HCT116 (cell line): ENCODE data around the gene HOXA11. TPM values are rescaled to one million over a fixed set of nuclear protein-coding genes. Genes with fewer than 3 reads are reported as not detected.

Experiments used
- ATAC-seq: fragments of 200-7000 bp; cut with Tn5 transposase; 2 replicates; pipeline ENCODE4 v1.9.1; 2020; ENCODE audit warnings: mild to moderate bottlenecking, moderate library complexity
- BruUV-seq: library from RNA; stranded (reverse); fragments of 400-500 nt; replicated peaks from 2 replicates; lab custom pipeline; 2021; lab: Mats Ljungman, UMichigan
- CTCF ChIA-PET: fragments of 300-600 bp; sonication (Branson Sonifier 250); formaldehyde crosslinking; loops from one replicate; lab custom pipeline; 2021; ENCODE audit warnings: antibody characterized with exemption; lab: Charles Lee
- POLR2A ChIA-PET: fragments of 300-600, 350-600 bp; sonication (Branson Sonifier 250); formaldehyde crosslinking; loops from one replicate; lab custom pipeline; 2021; ENCODE audit warnings: antibody characterized with exemption; lab: Charles Lee
- RAD21 ChIA-PET, 2 experiments: fragments of 300-600 bp; sonication (Branson Sonifier 250); formaldehyde crosslinking; loops; one replicate each; lab custom pipeline; 2023; ENCODE audit warnings: low total read pairs in 2 of 2; ENCODE audit not compliant: uncharacterized antibody in 2 of 2, unreplicated experiment in 2 of 2, low non-redundant PET in 1 of 2; lab: Charles Lee
- DNase-seq: peaks from one replicate; pipeline ENCODE4 v3.0.0-alpha.2; 2010; ENCODE audit warnings: low read depth, low spot score
- H2AFZ ChIP-seq: fragments of 200-600 bp; shearing (Covaris generic), sonication (generic); 2 replicates; pipeline ENCODE4 v1.6.1; 2017; ENCODE audit warnings: low read depth, mixed run types, mixed read lengths, antibody characterized with exemption, low read length; ENCODE audit not compliant: poor library complexity, severe bottlenecking
- H3K27ac ChIP-seq: 2 replicates; pipeline ENCODE4 v1.5.1; 2012; ENCODE audit warnings: low read depth, low read length
- H3K27me3 ChIP-seq: fragments of 200-600 bp; sonication (generic); 2 replicates; pipeline ENCODE4 v1.6.1; 2016; ENCODE audit warnings: mixed run types, low read length, mixed read lengths; ENCODE audit not compliant: insufficient read depth
- H3K36me3 ChIP-seq, 2 experiments: fragments of 200-500 bp in 1 of 2; fragments of 200-600 bp in 1 of 2; sonication (Bioruptor generic) in 1 of 2; sonication (generic) in 1 of 2; 2 replicates each; pipeline versions ENCODE4 v1.5.1 to v1.6.1; 2014 to 2016; ENCODE audit warnings: low read length in 2 of 2, inconsistent platforms in 1 of 2, mixed read lengths in 1 of 2, mixed run types in 1 of 2; ENCODE audit not compliant: insufficient read depth in 2 of 2, control insufficient read depth in 1 of 2
- H3K4me1 ChIP-seq, 2 experiments: fragments of 200-600 bp in 1 of 2; sonication (generic) in 1 of 2; 2 replicates each; pipeline versions ENCODE4 v1.5.1 to v1.6.1; 2012 to 2017; ENCODE audit warnings: low read length in 2 of 2, inconsistent platforms in 1 of 2, mild to moderate bottlenecking in 1 of 2, mixed read lengths in 1 of 2, mixed run types in 1 of 2, moderate library complexity in 1 of 2; ENCODE audit not compliant: insufficient read depth in 2 of 2, control insufficient read depth in 1 of 2
- H3K4me2 ChIP-seq: fragments of 200-600 bp; sonication (generic); 2 replicates; pipeline ENCODE4 v1.6.1; 2017; ENCODE audit warnings: mixed run types, low read length, mixed read lengths
- H3K4me3 ChIP-seq, 2 experiments: fragments of 200-600 bp in 1 of 2; sonication (generic) in 1 of 2; replicated peaks in 1 of 2; 2 replicates each; pipeline ENCODE4 v1.5.1; 2011 to 2016; ENCODE audit warnings: low read length in 2 of 2, control low read depth in 1 of 2, low read depth in 1 of 2, mild to moderate bottlenecking in 1 of 2, mixed read lengths in 1 of 2, mixed run types in 1 of 2
- H3K79me2 ChIP-seq: fragments of 200-600 bp; sonication (generic); 2 replicates; pipeline ENCODE4 v1.6.1; 2017; ENCODE audit warnings: mild to moderate bottlenecking, mixed run types, low read length, moderate library complexity, mixed read lengths; ENCODE audit not compliant: insufficient read depth
- H3K9ac ChIP-seq: fragments of 200-600 bp; sonication (generic); 2 replicates; pipeline ENCODE4 v1.6.1; 2016; ENCODE audit warnings: low read length, mixed read lengths
- H3K9me2 ChIP-seq: fragments of 200-600 bp; sonication (generic), shearing (Covaris generic); 2 replicates; pipeline ENCODE4 v1.6.1; 2017; ENCODE audit warnings: mixed run types, mild to moderate bottlenecking, moderate library complexity; ENCODE audit not compliant: insufficient read depth
- H3K9me3 ChIP-seq, 2 experiments: fragments of 200-500 bp in 1 of 2; fragments of 200-600 bp in 1 of 2; sonication (Bioruptor generic) in 1 of 2; sonication (generic) in 1 of 2; 2 replicates each; pipeline ENCODE4 v1.6.1; 2014 to 2017; ENCODE audit warnings: low read length in 2 of 2, mixed read lengths in 2 of 2, inconsistent platforms in 1 of 2, low read depth in 1 of 2, mild to moderate bottlenecking in 1 of 2, mixed run types in 1 of 2, moderate library complexity in 1 of 2; ENCODE audit not compliant: control insufficient read depth in 1 of 2, insufficient read depth in 1 of 2
- H4K20me1 ChIP-seq: fragments of 200-600 bp; sonication (generic), shearing (Covaris generic); 2 replicates; pipeline ENCODE4 v1.6.1; 2017; ENCODE audit warnings: mixed run types, mild to moderate bottlenecking, moderate library complexity; ENCODE audit not compliant: insufficient read depth
- CBX3 ChIP-seq: IDR thresholded peaks from 2 replicates; pipeline ENCODE4 v1.6.1; 2012; ENCODE audit warnings: low read depth
- CEBPB ChIP-seq: IDR thresholded peaks from 2 replicates; pipeline ENCODE4 v1.6.1; 2012; ENCODE audit warnings: low read depth
- EGR1 ChIP-seq: IDR thresholded peaks from 2 replicates; pipeline ENCODE4 v1.6.1; 2012; ENCODE audit warnings: low read depth
- POLR2AphosphoS5 ChIP-seq: IDR thresholded peaks from 2 replicates; pipeline ENCODE4 v1.6.1; 2011; ENCODE audit warnings: mild to moderate bottlenecking, low read depth, low read length, moderate library complexity
- RAD21 ChIP-seq: IDR thresholded peaks from 2 replicates; pipeline ENCODE4 v1.6.1; 2012; ENCODE audit warnings: low read depth, mild to moderate bottlenecking
- SIN3A ChIP-seq: IDR thresholded peaks from 2 replicates; pipeline ENCODE4 v1.6.1; 2012; ENCODE audit warnings: low read depth
- SP1 ChIP-seq: IDR thresholded peaks from 2 replicates; pipeline ENCODE4 v1.6.1; 2012; ENCODE audit warnings: low read depth
- SRF ChIP-seq: IDR thresholded peaks from 2 replicates; pipeline ENCODE4 v1.6.1; 2012; ENCODE audit warnings: low read depth
- TCF7L2 ChIP-seq: IDR thresholded peaks from 2 replicates; pipeline ENCODE4 v1.7.0; 2011; ENCODE audit warnings: borderline replicate concordance, inconsistent platforms; ENCODE audit not compliant: insufficient read depth, insufficient read length; ENCODE audit errors: extremely low read depth
- intact Hi-C: fragments of 100-400 bp; cut with micrococcal nuclease; formaldehyde crosslinking; loops from 2 replicates; pipeline ENCODE4 v1.10.0; 2022
- total RNA-seq: library from RNA; stranded (reverse); gene quantifications from one replicate; pipeline ENCODE4 v1.2.1, GENCODE V29; 2021; ENCODE audit not compliant: unreplicated experiment
- TF ChIP-seq, protein P1 (sequence below): IDR thresholded peaks from 2 replicates; pipeline ENCODE4 v1.6.1; 2011; ENCODE audit warnings: mild to moderate bottlenecking, low read length, moderate library complexity; ENCODE audit not compliant: insufficient replicate concordance; ENCODE audit errors: extremely low read depth
- TF ChIP-seq, protein P2 (sequence below): IDR thresholded peaks from 2 replicates; pipeline ENCODE4 v1.6.1; 2012
- TF ChIP-seq, protein P3 (sequence below), 3 experiments: fragments of 200-600 bp in 1 of 3; sonication (generic) in 1 of 3; IDR thresholded peaks in 2 of 3; conservative IDR thresholded peaks in 1 of 3; 2 replicates each; pipeline ENCODE4 v1.5.1; 2012 to 2017; ENCODE audit warnings: low read depth in 2 of 3, low read length in 2 of 3, antibody characterized with exemption in 1 of 3, borderline replicate concordance in 1 of 3, control low read depth in 1 of 3, mild to moderate bottlenecking in 1 of 3, mixed read lengths in 1 of 3, mixed run types in 1 of 3, moderate library complexity in 1 of 3; ENCODE audit not compliant: insufficient read depth in 1 of 3

HOXA11 gene
- total RNA-seq, 1 experiment from 2014 or later = 6.8 TPM

DNA sequence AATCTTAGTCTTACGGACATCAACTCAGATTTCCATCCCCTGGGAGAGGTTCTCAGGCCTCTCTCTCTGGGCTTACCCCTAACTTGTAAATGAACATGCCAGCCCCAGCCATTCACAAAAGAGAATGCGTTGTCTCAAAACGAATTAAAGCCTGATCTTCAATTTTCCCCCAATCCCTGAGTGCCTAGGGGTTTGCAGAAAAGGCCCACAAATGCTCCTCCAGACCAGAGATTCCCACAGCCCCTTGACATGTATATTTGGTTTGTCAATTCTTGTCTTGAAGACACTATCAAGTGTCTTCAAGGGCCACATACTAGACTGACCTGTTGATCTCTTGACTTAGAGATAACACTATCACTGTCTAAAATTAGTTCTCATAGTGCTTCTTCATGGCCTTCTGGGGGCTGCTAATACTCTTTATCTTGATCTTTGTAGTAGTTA lies 26.8 kb upstream of the HOXA11 start:
- no peak for ATAC-seq
- Histone ChIP-seq H3K9ac (no peak overlapping the region), H3K79me2 (no peaks in the 10 kb centered on the region), H4K20me1 (no peaks in the 10 kb centered on the region), H3K27me3 (no peaks in the 10 kb centered on the region), H2AFZ (no peak overlapping the region), H3K4me2 (no peak overlapping the region), H3K4me1 (peaks cover 4 to 14% of the 10 kb centered on the region in 2 experiments; a peak in 3 of 4 replicates), H3K4me3 (no peak overlapping the region), H3K9me2 (no peaks in the 10 kb centered on the region), H3K36me3 (no peaks in the 10 kb centered on the region), H3K9me3 (no peaks in the 10 kb centered on the region), H3K27ac (no peak overlapping the region)
- ChIA-PET RAD21 (no interaction called here), POLR2A (no interaction called here), CTCF (interaction anchor here (1.0 kb wide), 1 partner anchor 394 kb away, joined by 5 read pairs; no protein-coding TSS in a partner anchor)
- intact Hi-C loops = loop anchor here (2.0 kb wide), 1 partner anchor 563 kb away; no protein-coding TSS in a partner anchor
- no TSS peak for BruUV-seq
- TF ChIP-seq, protein P1, sequence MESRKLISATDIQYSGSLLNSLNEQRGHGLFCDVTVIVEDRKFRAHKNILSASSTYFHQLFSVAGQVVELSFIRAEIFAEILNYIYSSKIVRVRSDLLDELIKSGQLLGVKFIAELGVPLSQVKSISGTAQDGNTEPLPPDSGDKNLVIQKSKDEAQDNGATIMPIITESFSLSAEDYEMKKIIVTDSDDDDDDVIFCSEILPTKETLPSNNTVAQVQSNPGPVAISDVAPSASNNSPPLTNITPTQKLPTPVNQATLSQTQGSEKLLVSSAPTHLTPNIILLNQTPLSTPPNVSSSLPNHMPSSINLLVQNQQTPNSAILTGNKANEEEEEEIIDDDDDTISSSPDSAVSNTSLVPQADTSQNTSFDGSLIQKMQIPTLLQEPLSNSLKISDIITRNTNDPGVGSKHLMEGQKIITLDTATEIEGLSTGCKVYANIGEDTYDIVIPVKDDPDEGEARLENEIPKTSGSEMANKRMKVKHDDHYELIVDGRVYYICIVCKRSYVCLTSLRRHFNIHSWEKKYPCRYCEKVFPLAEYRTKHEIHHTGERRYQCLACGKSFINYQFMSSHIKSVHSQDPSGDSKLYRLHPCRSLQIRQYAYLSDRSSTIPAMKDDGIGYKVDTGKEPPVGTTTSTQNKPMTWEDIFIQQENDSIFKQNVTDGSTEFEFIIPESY = no peak
- no peak for DNase-seq

DNA sequence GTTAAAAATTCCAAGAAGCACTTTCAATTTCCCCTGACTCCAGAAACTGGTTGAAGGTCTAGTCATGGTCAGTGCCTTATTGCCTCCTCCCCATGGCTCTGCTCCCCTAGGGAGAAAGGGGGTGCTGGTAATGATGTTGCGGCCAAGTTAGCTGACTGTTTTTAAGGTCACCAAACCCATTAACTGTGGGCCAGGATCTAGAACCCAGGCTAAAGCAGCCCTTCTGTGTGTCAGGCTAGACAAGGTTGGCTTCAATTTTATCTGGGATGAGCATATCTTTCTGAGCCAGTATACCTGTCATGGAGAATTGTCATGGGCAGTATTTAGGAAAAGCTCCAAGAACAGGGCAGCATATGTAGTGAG lies 26.0 kb upstream of the HOXA11 start:
- no peaks in the 10 kb centered on the region for H3K27me3 ChIP-seq
- RAD21 ChIA-PET = no interaction called here
- DNase-seq (no peak), ATAC-seq (no peak)
- H3K9ac ChIP-seq = no peak overlapping the region
- CTCF ChIA-PET = interaction anchor here (1.0 kb wide), 2 partner anchors 393 to 395 kb away, joined by 3 to 5 read pairs; no protein-coding TSS in a partner anchor
- POLR2A ChIA-PET = no interaction called here
- no peaks in the 10 kb centered on the region for H3K9me2 ChIP-seq
- no TSS peak for BruUV-seq
- no peak overlapping the region for H3K27ac ChIP-seq
- H3K4me3 ChIP-seq = no peak overlapping the region
- H3K9me3 ChIP-seq = no peaks in the 10 kb centered on the region
- no peaks in the 10 kb centered on the region for H3K36me3 ChIP-seq
- no peaks in the 10 kb centered on the region for H3K79me2 ChIP-seq
- peaks cover 4 to 14% of the 10 kb centered on the region in 2 experiments; a peak in 3 of 4 replicates for H3K4me1 ChIP-seq
- no peaks in the 10 kb centered on the region for H4K20me1 ChIP-seq
- H2AFZ ChIP-seq = peak overlapping the region; percentile 99
- peak overlapping the region; percentile 78 for H3K4me2 ChIP-seq
- intact Hi-C loops = loop anchor here (2.0 kb wide), 1 partner anchor 564 kb away; no protein-coding TSS in a partner anchor
- no peak for TF ChIP-seq RAD21
- no peak for TF ChIP-seq CEBPB
- TF ChIP-seq, protein P2, sequence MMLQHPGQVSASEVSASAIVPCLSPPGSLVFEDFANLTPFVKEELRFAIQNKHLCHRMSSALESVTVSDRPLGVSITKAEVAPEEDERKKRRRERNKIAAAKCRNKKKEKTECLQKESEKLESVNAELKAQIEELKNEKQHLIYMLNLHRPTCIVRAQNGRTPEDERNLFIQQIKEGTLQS = no peak
- TF ChIP-seq EGR1 = no peak
- no peak for TF ChIP-seq SP1
- TF ChIP-seq CBX3 = no peak
- no peak for TF ChIP-seq SRF
- TF ChIP-seq, protein P1 = no peak
- TF ChIP-seq SIN3A = no peak
- no peak for TF ChIP-seq TCF7L2
- TF ChIP-seq, protein P3, sequence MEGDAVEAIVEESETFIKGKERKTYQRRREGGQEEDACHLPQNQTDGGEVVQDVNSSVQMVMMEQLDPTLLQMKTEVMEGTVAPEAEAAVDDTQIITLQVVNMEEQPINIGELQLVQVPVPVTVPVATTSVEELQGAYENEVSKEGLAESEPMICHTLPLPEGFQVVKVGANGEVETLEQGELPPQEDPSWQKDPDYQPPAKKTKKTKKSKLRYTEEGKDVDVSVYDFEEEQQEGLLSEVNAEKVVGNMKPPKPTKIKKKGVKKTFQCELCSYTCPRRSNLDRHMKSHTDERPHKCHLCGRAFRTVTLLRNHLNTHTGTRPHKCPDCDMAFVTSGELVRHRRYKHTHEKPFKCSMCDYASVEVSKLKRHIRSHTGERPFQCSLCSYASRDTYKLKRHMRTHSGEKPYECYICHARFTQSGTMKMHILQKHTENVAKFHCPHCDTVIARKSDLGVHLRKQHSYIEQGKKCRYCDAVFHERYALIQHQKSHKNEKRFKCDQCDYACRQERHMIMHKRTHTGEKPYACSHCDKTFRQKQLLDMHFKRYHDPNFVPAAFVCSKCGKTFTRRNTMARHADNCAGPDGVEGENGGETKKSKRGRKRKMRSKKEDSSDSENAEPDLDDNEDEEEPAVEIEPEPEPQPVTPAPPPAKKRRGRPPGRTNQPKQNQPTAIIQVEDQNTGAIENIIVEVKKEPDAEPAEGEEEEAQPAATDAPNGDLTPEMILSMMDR (IDR thresholded peaks at IDR 0.05 in 2 of 3, conservative IDR thresholded peaks at IDR 0.05 in 1 of 3; ENCODE audit: borderline replicate concordance in 1 of 3, insufficient read depth in 1 of 3, low read depth in 2 of 3, low read length in 2 of 3) = no peak
- no peak for TF ChIP-seq POLR2AphosphoS5
